NCI-H1436 (cell line): ENCODE results near the gene ZNF57.
"Not testable (repeated sequence)": the region's sequence is repeated elsewhere in the genome, so short reads cannot be mapped to it uniquely, and the experiment has no call there.

ENCODE experiments used
- DNase-seq: peaks from one replicate; lab custom pipeline; 2025; lab: John Stamatoyannopoulos, UW

Gene ZNF57

GRCh38 chr19:2952953-2953481 lies 52.3 kb downstream of the ZNF57 start:
- DNase-seq = no peak

GRCh38 chr19:2957160-2957559 lies 56.4 kb downstream of the ZNF57 start:
- DNase-seq = no peak

- no peak for DNase-seq
These were observed 59.4 kb downstream of the ZNF57 start for GRCh38 chr19:2960120-2960519.

GRCh38 chr19:2962018-2962670 lies 61.4 kb downstream of the ZNF57 start:
- DNase-seq = peak; percentile 82

- no peak for DNase-seq
These were observed 62.4 kb downstream of the ZNF57 start for GRCh38 chr19:2963122-2963521.

- not testable (repeated sequence) for DNase-seq
These were observed 62.9 kb downstream of the ZNF57 start for GRCh38 chr19:2963631-2964030.

- no peak for DNase-seq
These were observed 64.1 kb downstream of the ZNF57 start for GRCh38 chr19:2964874-2965273.

- DNase-seq = no peak
These were observed 67.2 kb downstream of the ZNF57 start for GRCh38 chr19:2967972-2968371.
